ENCODE results near the gene PPP2R5A. TPM values are rescaled to one million over a fixed set of nuclear protein-coding genes. Genes with fewer than 3 reads are reported as not detected.
"Not testable (repeated sequence)": the region's sequence is repeated elsewhere in the genome, so short reads cannot be mapped to it uniquely, and the experiment has no call there.

The PPP2R5A gene
- total RNA-seq, 4 donors from 2014 or later = 32.2 to 68.3 (median 51.8) TPM

DNA sequence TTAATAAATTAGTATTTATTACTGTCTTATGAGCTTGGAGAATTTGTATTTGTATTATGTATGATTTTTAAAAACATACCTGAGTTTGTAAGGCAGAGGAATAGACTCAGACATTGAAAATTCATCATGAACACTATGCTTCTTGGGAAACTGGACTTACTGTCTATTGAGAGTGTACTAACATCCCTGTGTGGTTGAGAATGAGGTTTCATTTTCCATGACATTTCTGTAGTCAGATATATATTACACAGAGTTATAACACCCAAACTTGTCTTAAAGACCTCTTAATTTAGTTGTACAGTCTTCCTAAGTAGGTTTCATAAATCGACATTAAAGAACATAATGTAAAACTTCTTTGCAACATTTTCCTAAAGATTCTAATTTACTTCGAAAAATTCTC, 30.0 kb downstream of the PPP2R5A start:
- Histone ChIP-seq H3K27me3 (no peaks in the 10 kb centered on the region), H3K27ac (no peak overlapping the region), H3K4me1 (peaks cover 0 to 39% (median 4%) of the 10 kb centered on the region in 4 donors), H3K9me3 (no peaks in the 10 kb centered on the region), H3K36me3 (no peaks in the 10 kb centered on the region), H3K4me3 (no peak overlapping the region)
- WGBS, 2 donors (ENCODE audit: low coverage in 1 of 2) = 67 to 85% methylated on average over 2 of the region's 2 CpGs
- intact Hi-C loops (cut with DNase I; ENCODE audit: low total_unique reads) = no loop called here
- TF ChIP-seq POLR2AphosphoS5 (IDR thresholded peaks at IDR 0.05) = no peak
- no peak for TF ChIP-seq POLR2A (IDR thresholded peaks at IDR 0.05)
- TF ChIP-seq CTCF (IDR thresholded peaks at IDR 0.05) = no peak
- no peak for TF ChIP-seq EP300 (IDR thresholded peaks at IDR 0.05; ENCODE audit: low read depth)
- in situ Hi-C loops (cut with MboI; ENCODE audit: low pct_ligation_motif_present in 1 of 4, low pct_unique_long_range_greater_than_20kb in 1 of 4, low sequenced_read_pairs in 3 of 4) = no loop called here
- no peak for DNase-seq

- in situ Hi-C loops (cut with MboI; ENCODE audit: low pct_ligation_motif_present in 1 of 4, low pct_unique_long_range_greater_than_20kb in 1 of 4, low sequenced_read_pairs in 3 of 4) (no loop called here), intact Hi-C loops (cut with DNase I; ENCODE audit: low total_unique reads) (no loop called here)
- no peaks in the 10 kb centered on the region for H3K27me3 ChIP-seq
- TF ChIP-seq CTCF (IDR thresholded peaks at IDR 0.05) (peak in 3 of 5 experiments; percentile 17 to 26 (median 17)), POLR2AphosphoS5 (IDR thresholded peaks at IDR 0.05) (no peak), POLR2A (IDR thresholded peaks at IDR 0.05) (no peak), EP300 (IDR thresholded peaks at IDR 0.05; ENCODE audit: low read depth) (no peak)
- no peaks in the 10 kb centered on the region for H3K36me3 ChIP-seq
- no peak overlapping the region for H3K4me3 ChIP-seq
- H3K4me1 ChIP-seq = peaks cover 0 to 31% (median 4%) of the 10 kb centered on the region in 4 donors
- no peak overlapping the region for H3K27ac ChIP-seq
- peak; percentile 24 for DNase-seq
- H3K9me3 ChIP-seq = no peaks in the 10 kb centered on the region
These were observed 30.7 kb downstream of the PPP2R5A start for GRCh38 chr1:212315907-212316306.

GRCh38 chr1:212317916-212318315, 32.7 kb downstream of the PPP2R5A start:
- Histone ChIP-seq H3K4me1 (peaks cover 0 to 26% (median 4%) of the 10 kb centered on the region in 4 donors), H3K27me3 (no peaks in the 10 kb centered on the region), H3K27ac (no peak overlapping the region), H3K36me3 (no peaks in the 10 kb centered on the region), H3K4me3 (no peak overlapping the region), H3K9me3 (no peaks in the 10 kb centered on the region)
- DNase-seq = peak; percentile 24
- 56 to 64% methylated on average over 2 of the region's 2 CpGs for WGBS, 2 donors (ENCODE audit: low coverage in 1 of 2)
- intact Hi-C loops (cut with DNase I; ENCODE audit: low total_unique reads) (no loop called here), in situ Hi-C loops (cut with MboI; ENCODE audit: low pct_ligation_motif_present in 1 of 4, low pct_unique_long_range_greater_than_20kb in 1 of 4, low sequenced_read_pairs in 3 of 4) (no loop called here)
- TF ChIP-seq POLR2AphosphoS5 (IDR thresholded peaks at IDR 0.05) = no peak
- TF ChIP-seq POLR2A (IDR thresholded peaks at IDR 0.05) = no peak
- TF ChIP-seq CTCF (IDR thresholded peaks at IDR 0.05) = no peak
- no peak for TF ChIP-seq EP300 (IDR thresholded peaks at IDR 0.05; ENCODE audit: low read depth)

DNA sequence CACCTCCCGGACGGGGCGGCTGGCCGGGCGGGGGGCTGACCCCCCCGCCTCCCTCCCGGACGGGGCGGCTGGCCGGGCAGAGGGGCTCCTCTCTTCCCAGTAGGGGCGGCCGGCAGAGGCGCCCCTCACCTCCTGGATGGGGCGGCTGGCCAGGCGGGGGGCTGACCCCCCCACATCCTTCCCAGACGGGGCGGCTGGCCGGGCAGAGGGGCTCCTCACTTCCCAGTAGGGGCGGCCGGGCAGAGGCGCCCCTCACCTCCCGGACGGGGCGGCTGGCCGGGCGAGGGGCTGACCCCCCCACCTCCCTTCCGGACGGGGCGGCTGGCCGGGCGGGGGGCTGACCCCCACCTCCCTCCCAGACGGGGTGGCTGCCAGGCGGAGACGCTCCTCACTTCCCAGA, 35.8 kb downstream of the PPP2R5A start:
- intact Hi-C loops (cut with DNase I; ENCODE audit: low total_unique reads); H3K9me3 ChIP-seq; H3K4me3 ChIP-seq; DNase-seq; H3K27me3 ChIP-seq; H3K36me3 ChIP-seq; H3K27ac ChIP-seq; in situ Hi-C loops (cut with MboI; ENCODE audit: low pct_ligation_motif_present in 1 of 4, low pct_unique_long_range_greater_than_20kb in 1 of 4, low sequenced_read_pairs in 3 of 4): not testable (repeated sequence)
- H3K4me1 ChIP-seq = peaks cover 0 to 16% (median 4%) of the 10 kb centered on the region in 4 donors
- no CpG with 5 or more reads among the region's 34 CpGs for WGBS, 2 donors (ENCODE audit: low coverage in 1 of 2)

GRCh38 chr1:212323066-212323465, 37.9 kb downstream of the PPP2R5A start:
- 52 to 66% methylated on average over 3 of the region's 3 CpGs for WGBS, 2 donors (ENCODE audit: low coverage in 1 of 2)
- no peak overlapping the region for H3K27ac ChIP-seq
- in situ Hi-C loops (cut with MboI; ENCODE audit: low pct_ligation_motif_present in 1 of 4, low pct_unique_long_range_greater_than_20kb in 1 of 4, low sequenced_read_pairs in 3 of 4) = no loop called here
- no peaks in the 10 kb centered on the region for H3K9me3 ChIP-seq
- TF ChIP-seq EP300 (IDR thresholded peaks at IDR 0.05; ENCODE audit: low read depth) = no peak
- no peak for TF ChIP-seq CTCF (IDR thresholded peaks at IDR 0.05)
- no peak for TF ChIP-seq POLR2A (IDR thresholded peaks at IDR 0.05)
- no peak for TF ChIP-seq POLR2AphosphoS5 (IDR thresholded peaks at IDR 0.05)
- no peak overlapping the region for H3K4me3 ChIP-seq
- H3K4me1 ChIP-seq = peaks cover 0 to 4% (median 2%) of the 10 kb centered on the region in 4 donors
- H3K27me3 ChIP-seq = no peaks in the 10 kb centered on the region
- no peak for DNase-seq
- no peaks in the 10 kb centered on the region for H3K36me3 ChIP-seq
- intact Hi-C loops (cut with DNase I; ENCODE audit: low total_unique reads) = no loop called here
